ENCODE data around the gene PTPRD.
"Not testable (repeated sequence)": the region's sequence is repeated elsewhere in the genome, so short reads cannot be mapped to it uniquely, and the experiment has no call there.

Gene PTPRD

DNA sequence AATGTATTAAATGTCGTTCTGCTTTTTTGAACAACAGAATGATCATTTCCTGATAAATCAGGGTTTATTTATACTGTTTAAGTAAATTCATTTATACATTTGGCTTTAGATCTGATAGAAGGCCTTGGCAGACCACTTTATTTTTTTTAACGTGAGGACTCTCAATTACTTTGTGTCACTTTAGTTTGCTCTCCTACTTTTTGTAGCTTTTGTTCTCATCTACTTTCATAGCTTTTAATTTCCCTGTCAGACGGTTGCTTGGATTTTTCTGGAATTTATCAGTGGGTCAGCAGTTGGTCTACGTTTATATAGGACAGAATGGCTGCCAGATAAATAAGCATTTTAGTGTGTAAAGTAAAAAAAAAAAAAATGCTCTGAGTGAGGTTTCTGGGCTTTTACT lies 1910.9 kb downstream of the PTPRD start:
- no peak for TF ChIP-seq ZBTB44 (tag by site-specific recombination; IDR thresholded peaks at IDR 0.05)
- no peaks in the 10 kb centered on the region for H3K9me3 ChIP-seq (ENCODE audit: control insufficient read depth, insufficient read depth, low read depth, low read length)
- H3K36me3 ChIP-seq (ENCODE audit: control insufficient read depth in 2 of 2, insufficient read depth in 1 of 2, low read length in 2 of 2) = no peaks in the 10 kb centered on the region
- H3K4me3 ChIP-seq (ENCODE audit: low read depth, low read length) = no peak overlapping the region
- ChIA-PET CTCF (no interaction called here), POLR2A (no interaction called here)
- no peak overlapping the region for H3K27ac ChIP-seq (ENCODE audit: extremely low read depth, low read depth, low read length)
- H3K4me1 ChIP-seq (ENCODE audit: control insufficient read depth, insufficient read depth, low read length) = no peaks in the 10 kb centered on the region

DNA sequence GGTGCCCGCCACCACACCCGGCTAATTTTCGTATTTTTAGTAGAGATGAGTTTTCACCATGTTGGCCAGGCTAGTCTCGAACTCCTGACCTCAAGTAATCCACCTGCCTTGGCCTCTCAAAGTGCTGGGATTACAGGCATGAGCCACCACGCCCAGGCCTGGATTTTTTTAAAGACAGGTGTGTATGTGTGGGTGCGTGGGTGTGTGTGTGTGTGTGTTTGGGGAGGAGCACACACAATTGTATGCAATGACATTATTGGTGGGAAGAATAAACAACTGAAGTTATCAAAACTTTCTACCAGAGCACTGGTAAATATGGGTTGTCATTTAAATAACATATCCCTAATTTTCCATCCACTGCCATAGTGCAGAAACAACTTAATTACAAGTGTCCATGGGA lies 1915.2 kb downstream of the PTPRD start:
- POLR2A ChIA-PET; H3K9me3 ChIP-seq (ENCODE audit: control insufficient read depth, insufficient read depth, low read depth, low read length); H3K4me3 ChIP-seq (ENCODE audit: low read depth, low read length); H3K36me3 ChIP-seq (ENCODE audit: control insufficient read depth in 2 of 2, insufficient read depth in 1 of 2, low read length in 2 of 2); H3K27ac ChIP-seq (ENCODE audit: extremely low read depth, low read depth, low read length); CTCF ChIA-PET; H3K4me1 ChIP-seq (ENCODE audit: control insufficient read depth, insufficient read depth, low read length): not testable (repeated sequence)

GRCh38 chr9:8696516-8696915 lies 1916.3 kb downstream of the PTPRD start:
- Histone ChIP-seq H3K4me3 (ENCODE audit: low read depth, low read length) (no peak overlapping the region), H3K9me3 (ENCODE audit: control insufficient read depth, insufficient read depth, low read depth, low read length) (no peaks in the 10 kb centered on the region), H3K36me3 (ENCODE audit: control insufficient read depth in 2 of 2, insufficient read depth in 1 of 2, low read length in 2 of 2) (no peaks in the 10 kb centered on the region), H3K27ac (ENCODE audit: extremely low read depth, low read depth, low read length) (no peak overlapping the region), H3K4me1 (ENCODE audit: control insufficient read depth, insufficient read depth, low read length) (no peaks in the 10 kb centered on the region)
- TF ChIP-seq PRDM1 (tag by site-specific recombination; IDR thresholded peaks at IDR 0.05) (no peak), ZNF549 (tag by site-specific recombination; IDR thresholded peaks at IDR 0.05) (no peak)
- ChIA-PET CTCF (no interaction called here), POLR2A (no interaction called here)

- H3K4me1 ChIP-seq (ENCODE audit: control insufficient read depth, insufficient read depth, low read length) = no peaks in the 10 kb centered on the region
- POLR2A ChIA-PET = no interaction called here
- H3K4me3 ChIP-seq (ENCODE audit: low read depth, low read length) = no peak overlapping the region
- no peaks in the 10 kb centered on the region for H3K9me3 ChIP-seq (ENCODE audit: control insufficient read depth, insufficient read depth, low read depth, low read length)
- H3K27ac ChIP-seq (ENCODE audit: extremely low read depth, low read depth, low read length) = no peak overlapping the region
- TF ChIP-seq EGR2 (tag by site-specific recombination; IDR thresholded peaks at IDR 0.05; ENCODE audit: low read depth) = no peak
- TF ChIP-seq, protein P1, sequence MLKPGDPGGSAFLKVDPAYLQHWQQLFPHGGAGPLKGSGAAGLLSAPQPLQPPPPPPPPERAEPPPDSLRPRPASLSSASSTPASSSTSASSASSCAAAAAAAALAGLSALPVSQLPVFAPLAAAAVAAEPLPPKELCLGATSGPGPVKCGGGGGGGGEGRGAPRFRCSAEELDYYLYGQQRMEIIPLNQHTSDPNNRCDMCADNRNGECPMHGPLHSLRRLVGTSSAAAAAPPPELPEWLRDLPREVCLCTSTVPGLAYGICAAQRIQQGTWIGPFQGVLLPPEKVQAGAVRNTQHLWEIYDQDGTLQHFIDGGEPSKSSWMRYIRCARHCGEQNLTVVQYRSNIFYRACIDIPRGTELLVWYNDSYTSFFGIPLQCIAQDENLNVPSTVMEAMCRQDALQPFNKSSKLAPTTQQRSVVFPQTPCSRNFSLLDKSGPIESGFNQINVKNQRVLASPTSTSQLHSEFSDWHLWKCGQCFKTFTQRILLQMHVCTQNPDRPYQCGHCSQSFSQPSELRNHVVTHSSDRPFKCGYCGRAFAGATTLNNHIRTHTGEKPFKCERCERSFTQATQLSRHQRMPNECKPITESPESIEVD (tag by site-specific recombination; IDR thresholded peaks at IDR 0.05) = 0 out of 2 replicates have a peak, but pooled peaks have one; percentile 13
- H3K36me3 ChIP-seq (ENCODE audit: control insufficient read depth in 2 of 2, insufficient read depth in 1 of 2, low read length in 2 of 2) = no peaks in the 10 kb centered on the region
- CTCF ChIA-PET = interaction anchor here (0.7 to 0.9 kb wide), 2 partner anchors 12 to 146 kb away, joined by 3 read pairs; no protein-coding TSS in a partner anchor
Observed at GRCh38 chr9:8694983-8695588, 1917.7 kb downstream of the PTPRD start.

DNA sequence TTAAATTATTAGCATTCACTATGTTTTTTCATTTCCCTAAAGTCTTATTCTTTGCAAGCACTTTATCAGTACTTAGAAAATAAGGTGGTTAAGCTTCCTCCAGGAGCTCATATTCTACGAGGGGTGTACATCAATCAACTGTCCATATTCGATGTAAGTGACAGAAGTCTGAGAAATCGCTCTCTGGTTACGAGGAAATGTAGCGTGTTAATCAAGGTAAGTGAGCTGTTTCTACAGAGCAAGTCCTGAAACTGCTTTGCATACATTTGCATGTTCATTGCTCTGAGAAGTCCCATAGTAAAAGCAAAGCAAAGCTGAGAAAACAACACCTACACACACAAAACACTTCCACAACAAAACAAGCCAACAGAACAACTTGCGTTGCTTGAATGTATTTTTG lies 1919.3 kb downstream of the PTPRD start:
- no peak overlapping the region for H3K4me3 ChIP-seq (ENCODE audit: low read depth, low read length)
- H3K4me1 ChIP-seq (ENCODE audit: control insufficient read depth, insufficient read depth, low read length) = no peaks in the 10 kb centered on the region
- CTCF ChIA-PET = no interaction called here
- TF ChIP-seq EGR2 (tag by site-specific recombination; IDR thresholded peaks at IDR 0.05; ENCODE audit: low read depth) (no peak), ZNF350 (tag by site-specific recombination; IDR thresholded peaks at IDR 0.05) (no peak), ZFP69B (tag by site-specific recombination; IDR thresholded peaks at IDR 0.05) (no peak), YY1 (tag by site-specific recombination; IDR thresholded peaks at IDR 0.05) (no peak), ZNF704 (tag by site-specific recombination; IDR thresholded peaks at IDR 0.05) (no peak), ZBTB11 (tag by site-specific recombination; conservative IDR thresholded peaks at IDR 0.05; ENCODE audit: low read depth) (no peak)
- no peaks in the 10 kb centered on the region for H3K36me3 ChIP-seq (ENCODE audit: control insufficient read depth in 2 of 2, insufficient read depth in 1 of 2, low read length in 2 of 2)
- POLR2A ChIA-PET = no interaction called here
- H3K27ac ChIP-seq (ENCODE audit: extremely low read depth, low read depth, low read length) = no peak overlapping the region
- no peaks in the 10 kb centered on the region for H3K9me3 ChIP-seq (ENCODE audit: control insufficient read depth, insufficient read depth, low read depth, low read length)
